Smooth muscle cell of the brain vasculature (primary cell): Measurements from ENCODE around the gene C1QTNF12.
"Not testable (repeated sequence)": the region's sequence is repeated elsewhere in the genome, so short reads cannot be mapped to it uniquely, and the experiment has no call there.

Experiments used
- DNase-seq: peaks from one replicate; pipeline ENCODE4 v3.0.0-alpha.2; 2012; ENCODE audit warnings: low read depth, low spot score

C1QTNF12 gene

DNA sequence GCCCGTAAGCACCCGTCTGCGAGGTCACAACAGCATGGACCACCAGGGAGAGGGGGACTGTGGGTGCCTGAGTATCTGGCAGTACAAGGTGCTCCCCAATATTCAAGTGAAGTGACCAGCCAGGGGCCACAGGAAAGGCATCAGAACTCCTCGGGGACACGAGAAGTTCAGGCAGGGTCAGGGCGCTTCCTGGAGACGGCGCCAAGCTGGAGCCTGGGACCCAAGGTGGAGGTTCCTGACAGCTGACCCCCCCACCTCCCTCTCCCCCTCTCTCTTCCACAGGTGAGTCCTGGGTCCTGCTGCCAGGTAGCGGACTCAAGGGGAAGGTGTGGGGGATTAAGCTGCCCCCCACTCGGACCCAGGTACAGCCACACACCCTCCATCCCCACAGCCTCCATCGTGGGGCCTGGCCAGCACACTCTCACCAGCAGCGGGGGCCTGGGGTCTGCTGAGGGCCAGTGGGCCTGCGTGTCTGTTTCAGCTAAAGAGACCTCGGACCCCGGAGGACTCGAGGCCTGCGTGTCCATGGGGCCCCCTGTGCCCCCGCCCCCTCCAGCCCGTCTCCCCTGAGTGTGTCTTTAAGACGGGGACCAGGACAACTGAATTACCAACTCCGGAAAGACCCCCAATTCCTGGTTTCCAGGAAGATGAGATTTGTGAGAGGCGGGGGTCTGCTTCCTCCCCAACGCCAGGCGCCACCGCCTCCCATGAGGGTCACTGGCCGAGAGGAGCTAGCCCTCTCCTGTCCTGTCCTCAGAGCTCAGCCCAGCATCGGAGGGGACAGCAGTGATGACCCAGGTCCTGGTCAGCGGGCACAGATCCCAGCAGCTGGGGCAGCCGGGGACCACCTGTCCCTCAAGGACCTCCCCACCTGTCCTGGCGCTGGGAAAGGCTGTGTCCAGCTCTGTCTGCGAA, 46.3 kb downstream of the C1QTNF12 start:
- DNase-seq = no peak

DNA sequence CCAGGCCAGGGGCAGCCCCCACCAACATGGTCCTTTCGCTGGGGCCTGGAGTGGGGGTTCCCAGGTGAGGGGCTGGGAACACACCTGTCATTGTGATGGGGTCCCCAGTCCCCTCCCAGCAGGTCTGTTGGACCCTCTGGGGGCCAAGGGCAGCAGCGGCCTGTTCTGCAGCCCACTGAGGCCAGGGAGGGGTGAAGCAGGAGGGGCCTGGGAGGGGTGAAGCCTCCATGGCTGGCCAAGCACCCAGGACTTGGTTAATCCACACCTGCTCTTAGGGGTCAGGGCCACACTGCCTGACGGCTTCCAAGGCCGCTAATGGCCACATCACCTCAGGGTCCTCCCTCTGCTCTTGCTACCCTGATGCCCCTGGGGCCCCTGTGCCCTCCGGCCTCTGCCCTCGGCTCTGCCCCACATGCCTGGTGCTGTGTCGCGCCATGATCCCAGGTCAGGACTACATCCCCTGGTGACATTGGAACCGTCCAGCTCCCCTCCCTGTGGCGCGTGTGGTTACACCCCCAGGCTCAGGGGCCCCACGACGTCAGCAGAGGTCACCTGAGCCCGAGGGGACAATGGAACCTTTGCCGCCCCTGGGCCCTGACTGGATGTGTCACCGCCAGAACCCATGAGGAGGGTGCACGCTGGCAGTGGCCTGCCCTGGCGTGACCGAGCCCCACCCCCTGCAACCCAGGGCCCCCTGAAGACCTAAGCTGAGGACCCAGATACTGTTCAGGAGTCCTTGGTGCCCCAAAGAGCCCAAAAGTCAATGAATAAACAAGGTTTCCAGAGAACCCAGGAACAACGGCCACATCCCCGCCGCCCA, 47.2 kb downstream of the C1QTNF12 start:
- no peak for DNase-seq

DNA sequence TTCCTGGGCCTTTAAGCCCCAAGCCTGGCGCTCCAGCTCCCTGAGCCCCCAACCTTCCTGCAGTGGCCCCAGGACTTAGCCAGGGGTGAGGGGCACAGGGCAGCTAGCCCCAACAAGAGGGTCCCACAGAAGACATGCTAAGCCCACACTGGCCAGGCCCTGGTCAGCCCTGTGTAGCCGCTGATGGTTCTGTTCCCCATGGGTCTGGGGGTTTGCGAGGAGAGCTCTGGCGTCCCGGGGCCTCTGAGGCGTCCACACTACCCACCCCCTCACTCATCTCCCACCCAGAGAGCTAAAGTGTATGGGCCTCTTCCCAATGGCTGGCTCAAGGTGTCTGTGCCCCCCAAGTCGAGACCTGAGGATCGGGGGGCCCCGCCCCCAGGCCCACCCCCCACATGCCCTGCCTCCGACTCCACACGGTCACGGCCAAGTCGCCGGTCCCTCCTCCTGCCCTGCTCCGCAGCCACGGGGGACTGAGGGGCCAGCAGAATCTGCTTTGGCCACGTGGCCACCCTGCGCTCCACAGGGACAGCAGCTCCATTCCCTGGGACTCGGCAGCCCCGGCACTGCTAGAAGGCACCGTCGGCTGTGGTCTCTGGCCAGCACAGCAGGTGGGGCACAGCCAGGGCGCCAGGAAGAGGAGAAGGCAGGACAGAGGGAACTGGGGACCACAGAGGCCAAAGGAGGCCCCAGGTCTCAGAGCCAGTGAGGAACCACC, 47.9 kb downstream of the C1QTNF12 start:
- no peak for DNase-seq

DNA sequence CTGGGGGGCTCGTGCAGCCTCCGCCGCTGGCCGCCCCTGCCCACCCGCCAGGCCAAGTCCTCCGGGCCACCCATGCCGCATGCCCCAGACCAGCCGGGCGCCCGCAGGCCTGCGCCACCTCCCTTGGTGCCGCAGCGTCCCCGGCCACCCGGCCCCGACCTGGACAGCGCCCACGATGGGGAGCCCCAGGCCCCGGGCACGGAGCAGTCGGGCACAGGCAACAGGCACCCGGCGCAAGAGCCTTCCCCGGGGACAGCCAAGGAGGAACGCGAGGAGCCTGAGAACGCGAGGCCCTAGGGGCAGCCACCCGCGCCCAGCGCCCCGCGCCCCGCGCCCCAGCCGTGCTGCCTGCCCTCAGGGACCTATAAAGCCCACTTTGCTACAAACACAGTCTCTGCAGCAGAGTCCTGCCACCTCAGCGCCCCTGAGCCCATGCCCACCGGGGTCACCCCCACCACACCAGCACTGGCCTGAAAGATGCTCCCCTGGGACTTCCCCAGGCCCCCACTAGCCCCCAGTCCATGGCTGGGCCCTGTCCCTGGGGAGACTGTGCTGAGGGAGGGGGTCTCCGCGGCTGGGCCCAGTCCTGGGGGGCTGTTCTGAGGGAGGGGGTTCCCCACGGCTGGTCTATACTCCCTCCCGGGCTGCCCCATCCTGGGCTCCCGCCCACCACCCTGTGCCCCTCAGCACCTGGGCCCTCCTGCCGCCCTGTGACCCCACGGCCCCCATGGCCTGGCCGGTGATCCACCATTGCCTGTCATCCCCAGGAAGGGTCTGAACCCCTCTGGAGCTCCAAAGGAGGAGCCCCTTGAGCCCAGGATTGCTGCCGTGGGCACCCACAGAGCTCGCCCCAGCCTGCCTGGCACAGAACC, 48.7 kb downstream of the C1QTNF12 start:
- DNase-seq = no peak

DNA sequence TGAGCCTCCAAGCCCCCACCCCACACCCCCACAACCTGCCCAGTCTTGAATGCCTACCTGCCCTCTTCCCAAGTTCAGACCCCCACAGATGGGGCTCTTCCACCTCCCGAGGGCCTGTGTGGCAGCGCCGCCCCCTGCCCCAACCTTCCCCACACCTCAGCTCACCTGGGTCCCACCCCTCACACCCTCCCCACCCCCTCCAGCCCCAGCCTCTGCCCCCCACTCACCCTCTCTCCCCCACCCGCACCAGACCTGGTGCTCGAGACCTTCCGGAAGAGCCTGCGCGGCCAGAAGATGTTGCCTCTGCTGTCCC, 49.4 kb downstream of the C1QTNF12 start:
- no peak for DNase-seq

DNA sequence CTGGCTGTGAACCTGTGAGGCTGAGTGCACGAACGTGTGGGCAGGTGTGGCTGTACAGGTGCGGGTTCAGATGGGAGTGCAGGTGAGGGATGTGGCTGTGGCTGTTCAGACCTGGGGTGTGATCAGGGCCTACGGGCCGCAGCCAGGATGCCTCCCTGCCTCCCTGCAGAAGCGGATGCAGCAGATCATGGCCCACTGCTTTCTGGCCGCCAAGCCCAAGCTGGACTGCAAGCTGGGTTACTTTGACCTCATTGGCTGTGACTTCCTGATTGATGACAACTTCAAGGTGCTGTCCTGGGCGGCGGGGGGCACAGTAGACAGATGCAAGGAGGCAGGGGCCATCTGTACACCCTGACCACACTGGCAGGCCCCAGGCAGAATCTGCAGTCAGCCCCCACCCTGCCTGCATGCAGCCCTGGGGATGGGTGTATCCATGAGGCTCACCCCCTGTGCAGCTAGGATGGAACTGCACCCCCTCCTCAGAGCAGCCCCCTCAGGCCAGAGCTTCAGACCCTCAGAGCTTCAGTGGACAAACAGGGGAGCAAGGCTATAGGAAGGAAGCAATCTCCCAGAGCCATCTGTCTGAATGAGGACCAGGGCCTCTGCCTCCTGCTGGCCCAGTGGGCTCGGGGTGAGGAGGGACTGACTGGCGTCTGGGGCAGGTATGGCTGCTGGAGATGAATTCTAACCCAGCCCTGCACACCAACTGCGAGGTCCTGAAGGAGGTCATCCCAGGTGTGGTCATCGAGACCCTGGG, 49.9 kb downstream of the C1QTNF12 start:
- DNase-seq = no peak

DNA sequence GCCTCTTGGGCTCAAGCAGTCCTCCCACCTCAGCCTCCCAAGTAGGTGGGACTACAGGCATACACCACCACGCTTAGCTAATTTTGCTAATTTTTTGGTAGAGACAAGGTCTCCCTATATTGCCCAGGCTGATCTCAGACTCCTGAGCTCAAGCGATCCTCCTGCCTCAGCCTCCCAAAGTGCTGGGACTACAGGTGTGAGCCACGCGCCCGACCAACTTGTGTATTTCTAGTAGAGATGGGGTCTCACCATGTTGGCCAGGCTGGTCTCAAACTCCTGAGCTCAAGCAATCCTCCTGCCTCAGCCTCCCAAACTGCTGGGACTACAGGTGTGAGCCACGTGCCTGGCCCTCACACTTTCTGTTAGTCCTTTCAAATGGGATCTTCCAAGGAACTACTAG, 50.8 kb downstream of the C1QTNF12 start:
- DNase-seq = not testable (repeated sequence)

DNA sequence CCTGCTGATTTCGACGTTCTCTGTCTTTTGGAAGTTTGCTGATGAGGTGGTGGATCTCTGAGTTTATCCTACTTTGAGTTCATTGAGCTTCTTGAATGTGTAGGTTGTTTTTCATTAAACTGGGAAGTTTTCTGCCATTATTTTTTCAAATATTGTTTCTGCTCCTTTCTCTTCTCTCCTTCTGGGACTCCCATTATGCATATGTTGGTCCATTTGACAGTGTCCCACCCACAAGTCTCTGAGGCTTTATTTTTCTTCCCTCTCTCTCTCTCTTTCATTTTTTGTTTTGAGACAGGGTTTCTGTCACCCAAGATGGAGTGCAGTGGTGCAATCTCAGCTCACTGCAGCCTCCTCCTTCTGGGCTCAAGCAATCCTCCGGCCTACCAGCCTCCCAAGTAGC, 51.8 kb downstream of the C1QTNF12 start:
- DNase-seq = no peak
